PC-3 (cell line): Measurements from ENCODE around the gene BCL7C.

Experiments used
- EZH2 ChIP-seq: fragments of 300-600 bp; sonication (generic); IDR thresholded peaks from one replicate; pipeline ENCODE4 v1.6.1; 2017; ENCODE audit warnings: antibody characterized with exemption, mild to moderate bottlenecking, low read length; ENCODE audit not compliant: unreplicated experiment
- EZH2phosphoT487 ChIP-seq: fragments of 300-600 bp; sonication (generic); IDR thresholded peaks from 2 replicates; pipeline ENCODE4 v1.6.1; 2018; ENCODE audit warnings: mild to moderate bottlenecking, antibody characterized with exemption, low read length, borderline replicate concordance
- TF ChIP-seq, protein P1 (sequence below): fragments of 300-600 bp; sonication (generic); conservative IDR thresholded peaks from 2 replicates; pipeline ENCODE4 v1.5.1; 2017; ENCODE audit warnings: antibody characterized with exemption, low read depth, mild to moderate bottlenecking, low read length

DNA sequence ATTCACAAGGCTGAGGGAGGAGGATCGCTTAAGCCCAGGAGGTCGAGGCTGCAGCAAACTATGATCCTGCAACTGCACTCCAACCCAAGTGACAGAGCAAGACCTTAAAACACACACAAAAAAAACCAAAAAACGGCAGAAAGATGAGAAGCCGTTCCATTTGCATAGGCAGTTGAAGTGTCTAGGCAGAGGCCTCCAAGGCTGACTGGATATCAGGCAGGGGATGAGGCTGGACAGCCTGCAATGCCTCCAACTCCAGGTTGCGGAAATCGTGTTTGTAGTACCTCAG lies 27.5 kb upstream of the BCL7C start:
- TF ChIP-seq, protein P1, sequence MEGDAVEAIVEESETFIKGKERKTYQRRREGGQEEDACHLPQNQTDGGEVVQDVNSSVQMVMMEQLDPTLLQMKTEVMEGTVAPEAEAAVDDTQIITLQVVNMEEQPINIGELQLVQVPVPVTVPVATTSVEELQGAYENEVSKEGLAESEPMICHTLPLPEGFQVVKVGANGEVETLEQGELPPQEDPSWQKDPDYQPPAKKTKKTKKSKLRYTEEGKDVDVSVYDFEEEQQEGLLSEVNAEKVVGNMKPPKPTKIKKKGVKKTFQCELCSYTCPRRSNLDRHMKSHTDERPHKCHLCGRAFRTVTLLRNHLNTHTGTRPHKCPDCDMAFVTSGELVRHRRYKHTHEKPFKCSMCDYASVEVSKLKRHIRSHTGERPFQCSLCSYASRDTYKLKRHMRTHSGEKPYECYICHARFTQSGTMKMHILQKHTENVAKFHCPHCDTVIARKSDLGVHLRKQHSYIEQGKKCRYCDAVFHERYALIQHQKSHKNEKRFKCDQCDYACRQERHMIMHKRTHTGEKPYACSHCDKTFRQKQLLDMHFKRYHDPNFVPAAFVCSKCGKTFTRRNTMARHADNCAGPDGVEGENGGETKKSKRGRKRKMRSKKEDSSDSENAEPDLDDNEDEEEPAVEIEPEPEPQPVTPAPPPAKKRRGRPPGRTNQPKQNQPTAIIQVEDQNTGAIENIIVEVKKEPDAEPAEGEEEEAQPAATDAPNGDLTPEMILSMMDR: no peak
- no peak for TF ChIP-seq EZH2phosphoT487
- TF ChIP-seq EZH2: no peak
